Measurements from ENCODE around the gene DLEC1. TPM values are rescaled to one million over a fixed set of nuclear protein-coding genes. Genes with fewer than 3 reads are reported as not detected.

The DLEC1 gene
- polyA plus RNA-seq, 1 experiment, result 0.06 TPM

GRCh38 chr3:38117163-38117716, 78.2 kb downstream of the DLEC1 start:
- CTCF ChIA-PET, result interaction anchor here (0.7 to 6.3 kb wide), 12 partner anchors 10 to 375 kb away, joined by 3 to 39 read pairs (median 7); partner anchors contain the start of gene XYLB
- no peak for DNase-seq (ENCODE audit: low read depth)
- POLR2A ChIA-PET, result no interaction called here

GRCh38 chr3:38117748-38118420, 78.9 kb downstream of the DLEC1 start:
- no peak overlapping the region for H3K4me3 ChIP-seq (ENCODE audit: low read depth, low read length)
- H3K27me3 ChIP-seq (ENCODE audit: control insufficient read depth, insufficient read depth, low read length), result no peaks in the 10 kb centered on the region
- ChIA-PET CTCF (interaction anchor here (0.7 to 6.3 kb wide), 10 partner anchors 10 to 374 kb away, joined by 3 to 39 read pairs (median 10); partner anchors contain the start of gene XYLB), POLR2A (no interaction called here)
- H3K36me3 ChIP-seq (ENCODE audit: control insufficient read depth, insufficient read depth, low read length), result peaks cover 13% of the 10 kb centered on the region
- no peak for DNase-seq (ENCODE audit: low read depth)
- peak; percentile 83 for TF ChIP-seq CTCF (IDR thresholded peaks at IDR 0.05; ENCODE audit: insufficient read depth, low read depth, low read length)

More at GRCh38 chr3:38117163-38117716, 78.2 kb downstream of the DLEC1 start:
- Histone ChIP-seq H3K36me3 (ENCODE audit: control insufficient read depth, insufficient read depth, low read length) (peaks cover 10% of the 10 kb centered on the region), H3K4me3 (ENCODE audit: low read depth, low read length) (no peak overlapping the region), H3K27me3 (ENCODE audit: control insufficient read depth, insufficient read depth, low read length) (no peaks in the 10 kb centered on the region)
- no peak for TF ChIP-seq CTCF (IDR thresholded peaks at IDR 0.05; ENCODE audit: insufficient read depth, low read depth, low read length)

- no peak for TF ChIP-seq CTCF (IDR thresholded peaks at IDR 0.05; ENCODE audit: insufficient read depth, low read depth, low read length)
- H3K4me3 ChIP-seq (ENCODE audit: low read depth, low read length), result no peak overlapping the region
- no peak for DNase-seq (ENCODE audit: low read depth)
- ChIA-PET POLR2A (no interaction called here), CTCF (interaction anchor here (0.7 to 6.3 kb wide), 7 partner anchors 11 to 362 kb away, joined by 3 to 39 read pairs (median 18); partner anchors contain the start of gene XYLB)
- H3K27me3 ChIP-seq (ENCODE audit: control insufficient read depth, insufficient read depth, low read length), result no peaks in the 10 kb centered on the region
- peaks cover 16% of the 10 kb centered on the region for H3K36me3 ChIP-seq (ENCODE audit: control insufficient read depth, insufficient read depth, low read length)
Observed at GRCh38 chr3:38118421-38119247, 79.6 kb downstream of the DLEC1 start.

- ChIA-PET POLR2A (no interaction called here), CTCF (interaction anchor here (0.7 to 6.3 kb wide), 8 partner anchors 11 to 362 kb away, joined by 3 to 39 read pairs (median 10); partner anchors contain the start of genes SLC22A14 and XYLB)
- Histone ChIP-seq H3K36me3 (ENCODE audit: control insufficient read depth, insufficient read depth, low read length) (peaks cover 16% of the 10 kb centered on the region), H3K27me3 (ENCODE audit: control insufficient read depth, insufficient read depth, low read length) (no peaks in the 10 kb centered on the region), H3K4me3 (ENCODE audit: low read depth, low read length) (no peak overlapping the region)
- TF ChIP-seq CTCF (IDR thresholded peaks at IDR 0.05; ENCODE audit: insufficient read depth, low read depth, low read length), result no peak
- DNase-seq (ENCODE audit: low read depth), result no peak
Observed at GRCh38 chr3:38119248-38119544, 80.2 kb downstream of the DLEC1 start.

Measured in BJ (cell line).